Smooth muscle cell (in vitro differentiated cells): Measurements from ENCODE around the gene SDR9C7. TPM values are rescaled to one million over a fixed set of nuclear protein-coding genes. Genes with fewer than 3 reads are reported as not detected.
"Not testable (repeated sequence)": the region's sequence is repeated elsewhere in the genome, so short reads cannot be mapped to it uniquely, and the experiment has no call there.

ENCODE experiments used
- DNase-seq: peaks from one replicate; lab custom pipeline; 2025; ENCODE audit not compliant: unreplicated experiment; lab: John Stamatoyannopoulos, UW
- H2AFZ ChIP-seq: fragments of 200-600 bp; sonication (generic); 2 replicates; pipeline ENCODE4 v1.6.0; 2016; ENCODE audit warnings: antibody characterized with exemption, low read depth, mild to moderate bottlenecking
- H3F3A ChIP-seq: fragments of 200-600 bp; sonication (generic); 2 replicates; pipeline ENCODE4 v1.6.0; 2017; ENCODE audit warnings: antibody characterized with exemption, low read depth
- H3K27ac ChIP-seq: fragments of 200-600 bp; sonication (generic); 2 replicates; pipeline ENCODE4 v1.5.1; 2016; ENCODE audit warnings: low read depth, mild to moderate bottlenecking
- H3K27me3 ChIP-seq: fragments of 200-600 bp; sonication (generic); 2 replicates; pipeline ENCODE4 v1.6.1; 2016; ENCODE audit warnings: low read depth, mild to moderate bottlenecking
- H3K36me3 ChIP-seq: fragments of 200-600 bp; sonication (generic); 2 replicates; pipeline ENCODE4 v1.5.1; 2016; ENCODE audit warnings: low read depth
- H3K4me1 ChIP-seq: fragments of 200-600 bp; sonication (generic); 2 replicates; pipeline ENCODE4 v1.5.1; 2016; ENCODE audit warnings: low read depth
- H3K4me2 ChIP-seq: fragments of 200-600 bp; sonication (generic); 2 replicates; pipeline ENCODE4 v1.6.0; 2016; ENCODE audit warnings: mild to moderate bottlenecking
- H3K4me3 ChIP-seq: fragments of 200-600 bp; sonication (generic); 2 replicates; pipeline ENCODE4 v1.5.1; 2016; ENCODE audit warnings: mild to moderate bottlenecking
- H3K79me2 ChIP-seq: fragments of 200-600 bp; sonication (generic); 2 replicates; pipeline ENCODE4 v1.6.0; 2016; ENCODE audit warnings: low read depth, mild to moderate bottlenecking
- H3K9ac ChIP-seq: fragments of 200-600 bp; sonication (generic); 2 replicates; pipeline ENCODE4 v1.6.0; 2016; ENCODE audit warnings: low read depth
- H3K9me3 ChIP-seq: fragments of 200-600 bp; sonication (generic); replicated peaks from 2 replicates; pipeline ENCODE4 v1.5.1; 2016; ENCODE audit warnings: low read depth
- H4K20me1 ChIP-seq: fragments of 200-600 bp; sonication (generic); 2 replicates; pipeline ENCODE4 v1.6.0; 2016; ENCODE audit warnings: low read depth
- WGBS: methylation state at CpG from one replicate; pipeline ENCODE4 v1.1.7; 2016; ENCODE audit warnings: low lambda C conversion rate; 5-methylcytosine and 5-hydroxymethylcytosine counted together
- polyA plus RNA-seq: library from polyadenylated mRNA; unstranded; fragments of >200 nt; fragmentation: Nextera tagmentation; extraction: Ambion mirVana; gene quantifications from 2 replicates; pipeline ENCODE4 v1.2.1, GENCODE V29; 2016
- total RNA-seq: library from RNA; depleted of rRNA; stranded (reverse); fragments of >200 nt; gene quantifications from 2 replicates; pipeline ENCODE4 v1.2.3, GENCODE V29; 2014
- TF ChIP-seq, protein P1 (sequence below): fragments of 200-600 bp; sonication (generic); IDR thresholded peaks from 2 replicates; pipeline ENCODE4 v1.5.1; 2017; ENCODE audit warnings: borderline replicate concordance, mild to moderate bottlenecking, antibody characterized with exemption; ENCODE audit not compliant: insufficient read depth, poor library complexity, severe bottlenecking

SDR9C7 gene
- total and polyA plus RNA-seq, 2 experiments from 2014 or later, result 0.83 to 1.1 TPM

DNA sequence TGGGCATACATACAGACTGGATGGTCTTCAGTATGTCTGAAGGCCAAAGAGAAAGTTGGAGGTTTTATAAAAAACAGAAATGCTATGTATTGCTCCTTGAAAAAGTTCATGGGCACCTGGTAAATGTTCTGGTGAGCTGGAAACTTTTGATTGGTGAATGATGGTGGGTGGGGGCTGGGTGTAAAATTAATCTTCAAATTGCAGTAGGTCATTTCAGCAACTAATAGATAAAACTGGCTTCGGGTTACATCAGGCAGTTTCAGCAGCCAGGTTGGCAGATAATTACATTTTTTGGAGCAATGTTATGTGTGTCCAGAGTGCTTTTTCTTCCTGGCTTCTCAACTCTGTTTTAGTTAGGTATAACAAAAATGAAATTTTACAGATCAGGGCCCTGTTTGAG lies 35.3 kb downstream of the SDR9C7 start:
- TF ChIP-seq, protein P1, sequence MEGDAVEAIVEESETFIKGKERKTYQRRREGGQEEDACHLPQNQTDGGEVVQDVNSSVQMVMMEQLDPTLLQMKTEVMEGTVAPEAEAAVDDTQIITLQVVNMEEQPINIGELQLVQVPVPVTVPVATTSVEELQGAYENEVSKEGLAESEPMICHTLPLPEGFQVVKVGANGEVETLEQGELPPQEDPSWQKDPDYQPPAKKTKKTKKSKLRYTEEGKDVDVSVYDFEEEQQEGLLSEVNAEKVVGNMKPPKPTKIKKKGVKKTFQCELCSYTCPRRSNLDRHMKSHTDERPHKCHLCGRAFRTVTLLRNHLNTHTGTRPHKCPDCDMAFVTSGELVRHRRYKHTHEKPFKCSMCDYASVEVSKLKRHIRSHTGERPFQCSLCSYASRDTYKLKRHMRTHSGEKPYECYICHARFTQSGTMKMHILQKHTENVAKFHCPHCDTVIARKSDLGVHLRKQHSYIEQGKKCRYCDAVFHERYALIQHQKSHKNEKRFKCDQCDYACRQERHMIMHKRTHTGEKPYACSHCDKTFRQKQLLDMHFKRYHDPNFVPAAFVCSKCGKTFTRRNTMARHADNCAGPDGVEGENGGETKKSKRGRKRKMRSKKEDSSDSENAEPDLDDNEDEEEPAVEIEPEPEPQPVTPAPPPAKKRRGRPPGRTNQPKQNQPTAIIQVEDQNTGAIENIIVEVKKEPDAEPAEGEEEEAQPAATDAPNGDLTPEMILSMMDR, result no peak
- H2AFZ ChIP-seq, result no peak overlapping the region
- no peaks in the 10 kb centered on the region for H4K20me1 ChIP-seq
- no peaks in the 10 kb centered on the region for H3K79me2 ChIP-seq
- no peaks in the 10 kb centered on the region for H3F3A ChIP-seq
- H3K9me3 ChIP-seq, result no peaks in the 10 kb centered on the region
- no peak for DNase-seq
- H3K4me2 ChIP-seq, result no peak overlapping the region
- H3K4me1 ChIP-seq, result no peaks in the 10 kb centered on the region
- H3K36me3 ChIP-seq, result no peaks in the 10 kb centered on the region
- H3K9ac ChIP-seq, result no peak overlapping the region
- WGBS, result 82% methylated on average over 1 of the region's 1 CpG
- no peak overlapping the region for H3K27ac ChIP-seq
- no peaks in the 10 kb centered on the region for H3K27me3 ChIP-seq
- no peak overlapping the region for H3K4me3 ChIP-seq

DNA sequence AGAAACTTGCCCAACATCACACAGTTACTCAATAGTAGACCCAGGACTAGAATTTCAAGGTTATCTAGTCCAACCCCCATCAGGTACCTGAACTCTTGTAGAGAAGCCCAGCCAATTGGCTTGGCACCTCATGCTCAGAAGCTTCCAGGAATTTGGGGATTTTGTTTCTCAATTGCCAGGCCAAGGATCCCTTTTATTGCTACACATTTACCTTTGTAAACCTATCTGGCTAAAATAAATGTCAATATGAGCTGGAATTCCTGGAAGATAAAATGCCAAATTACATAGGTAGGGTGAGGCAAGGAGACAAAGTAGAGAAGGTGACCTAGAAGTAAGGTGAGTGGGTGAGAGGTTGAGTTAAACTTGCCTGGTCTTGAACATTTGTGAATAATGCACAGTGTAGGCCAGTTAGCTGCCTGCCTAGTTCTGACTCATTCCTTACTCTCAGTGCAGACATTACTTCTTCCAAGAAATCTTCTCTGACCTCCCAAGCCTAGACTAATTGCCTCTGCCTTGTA lies 36.3 kb downstream of the SDR9C7 start:
- no peak for DNase-seq
- Histone ChIP-seq H4K20me1 (no peaks in the 10 kb centered on the region), H3K4me2 (no peak overlapping the region), H3K4me1 (no peaks in the 10 kb centered on the region), H3K27ac (no peak overlapping the region), H3K36me3 (no peaks in the 10 kb centered on the region), H3K9ac (no peak overlapping the region), H3K27me3 (no peaks in the 10 kb centered on the region), H3K4me3 (no peak overlapping the region), H3F3A (no peaks in the 10 kb centered on the region), H3K9me3 (no peaks in the 10 kb centered on the region), H3K79me2 (no peaks in the 10 kb centered on the region), H2AFZ (no peak overlapping the region)
- TF ChIP-seq, protein P1, result no peak

DNA sequence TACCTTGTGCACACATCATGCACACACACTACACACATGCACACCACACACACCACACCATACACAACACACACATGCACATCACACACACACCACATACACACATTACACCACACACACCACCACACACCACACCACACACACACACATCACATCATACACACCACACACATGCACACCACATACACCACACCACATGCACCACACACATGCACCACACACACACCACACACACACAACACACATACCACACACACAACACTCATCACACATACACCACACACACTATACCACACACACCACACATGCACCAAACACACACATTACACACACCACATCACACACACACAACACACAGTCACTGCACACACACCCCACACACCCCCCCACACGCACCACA lies 38.1 kb downstream of the SDR9C7 start:
- no peaks in the 10 kb centered on the region for H3K27me3 ChIP-seq
- no peak for DNase-seq
- H3K27ac ChIP-seq, result no peak overlapping the region
- H3F3A ChIP-seq, result no peaks in the 10 kb centered on the region
- TF ChIP-seq, protein P1, result no peak
- 83% methylated on average over 1 of the region's 1 CpG for WGBS
- H3K9me3 ChIP-seq, result no peaks in the 10 kb centered on the region
- no peaks in the 10 kb centered on the region for H4K20me1 ChIP-seq
- H3K4me2 ChIP-seq, result no peak overlapping the region
- H3K79me2 ChIP-seq, result no peaks in the 10 kb centered on the region
- no peaks in the 10 kb centered on the region for H3K36me3 ChIP-seq
- no peak overlapping the region for H3K4me3 ChIP-seq
- H3K9ac ChIP-seq, result no peak overlapping the region
- H2AFZ ChIP-seq, result no peak overlapping the region
- no peaks in the 10 kb centered on the region for H3K4me1 ChIP-seq

DNA sequence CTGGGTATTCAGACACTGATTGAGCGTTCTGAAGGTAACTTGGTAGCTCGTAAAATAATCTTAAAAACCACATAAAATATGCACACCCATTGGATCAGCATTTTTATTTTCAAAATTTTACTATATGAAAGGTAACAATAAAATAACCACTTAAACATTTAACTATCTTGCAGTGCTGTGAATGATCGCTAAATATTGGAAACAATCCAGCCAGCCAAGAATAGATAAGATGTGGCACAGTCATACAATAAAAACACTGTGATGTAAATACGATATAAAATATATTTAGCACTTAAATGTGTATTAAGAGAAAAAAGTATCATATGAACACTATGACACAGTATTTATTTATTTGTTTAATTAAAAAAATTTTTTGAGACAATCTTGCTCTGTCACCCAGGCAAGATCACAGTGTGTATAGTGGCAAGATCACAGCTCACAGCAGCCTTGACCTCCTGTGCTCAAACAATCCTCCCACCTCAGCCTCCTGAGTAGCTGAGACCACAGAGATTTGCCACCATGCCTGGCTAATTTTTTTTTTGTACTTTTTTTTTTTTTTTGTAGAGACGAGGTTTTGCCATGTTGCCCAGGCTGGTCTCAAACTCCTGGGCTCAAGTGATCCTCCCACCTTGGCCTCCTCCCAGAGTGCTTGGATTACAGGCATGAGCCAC lies 39.4 kb downstream of the SDR9C7 start:
- TF ChIP-seq, protein P1, result no peak
- WGBS, result 80% methylated on average over 5 of the region's 5 CpGs
- no peaks in the 10 kb centered on the region for H3K4me1 ChIP-seq
- H3K4me2 ChIP-seq, result no peak overlapping the region
- no peaks in the 10 kb centered on the region for H3K36me3 ChIP-seq
- H4K20me1 ChIP-seq, result no peaks in the 10 kb centered on the region
- H3K79me2 ChIP-seq, result no peaks in the 10 kb centered on the region
- DNase-seq, result no peak
- H3K9me3 ChIP-seq, result no peaks in the 10 kb centered on the region
- H3K27ac ChIP-seq, result no peak overlapping the region
- H3F3A ChIP-seq, result no peaks in the 10 kb centered on the region
- H3K4me3 ChIP-seq, result no peak overlapping the region
- H2AFZ ChIP-seq, result no peak overlapping the region
- H3K9ac ChIP-seq, result no peak overlapping the region
- no peaks in the 10 kb centered on the region for H3K27me3 ChIP-seq

DNA sequence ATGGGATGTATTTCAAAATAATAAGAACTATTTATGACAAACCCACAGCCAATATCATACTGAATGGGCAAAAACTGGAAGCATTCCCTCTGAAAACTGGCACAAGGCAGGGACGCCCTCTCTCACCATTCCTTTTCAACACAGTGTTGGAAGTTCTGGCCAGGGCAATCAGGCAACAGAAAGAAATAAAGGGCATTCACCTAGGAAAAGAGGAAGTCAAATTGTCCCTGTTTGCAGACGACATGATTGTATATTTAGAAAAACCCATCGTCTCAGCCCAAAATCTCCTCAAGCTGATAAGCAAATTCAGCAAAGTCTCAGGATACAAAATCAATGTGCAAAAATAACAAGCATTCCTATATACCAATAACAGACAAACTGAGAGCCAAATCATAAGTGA lies 42.3 kb downstream of the SDR9C7 start:
- not testable (repeated sequence) for H2AFZ ChIP-seq, H3K27me3 ChIP-seq, H3K27ac ChIP-seq, H3K36me3 ChIP-seq, DNase-seq, H4K20me1 ChIP-seq, H3K9ac ChIP-seq, H3K4me1 ChIP-seq, H3F3A ChIP-seq, H3K9me3 ChIP-seq, H3K4me3 ChIP-seq, H3K79me2 ChIP-seq, H3K4me2 ChIP-seq
- 87% methylated on average over 3 of the region's 3 CpGs for WGBS
